Duodenal mucosa (tissue), 2 donors: ENCODE results near the gene POU2F3.

Experiments
- H3K27ac ChIP-seq: one replicate; pipeline ENCODE4 v1.7.0; 2013; ENCODE audit warnings: low read depth, low read length
- H3K27me3 ChIP-seq, 2 donors: one replicate each; pipeline ENCODE4 v1.7.0; 2013; ENCODE audit warnings: low read length in 2 of 2, control low read depth in 1 of 2; ENCODE audit not compliant: insufficient read depth in 2 of 2, control insufficient read depth in 1 of 2
- H3K36me3 ChIP-seq, 2 donors: one replicate each; pipeline ENCODE4 v1.7.0; 2013; ENCODE audit warnings: low read length in 2 of 2, control low read depth in 1 of 2; ENCODE audit not compliant: insufficient read depth in 2 of 2, control insufficient read depth in 1 of 2
- H3K4me1 ChIP-seq, 2 donors: one replicate each; pipeline ENCODE4 v1.7.0; 2013; ENCODE audit warnings: low read length in 2 of 2, control low read depth in 1 of 2; ENCODE audit not compliant: insufficient read depth in 2 of 2, control insufficient read depth in 1 of 2
- H3K4me3 ChIP-seq, 2 donors: one replicate each; pipeline ENCODE4 v1.7.0; 2013; ENCODE audit warnings: low read length in 2 of 2, low read depth in 1 of 2
- H3K9ac ChIP-seq, 2 donors: one replicate each; pipeline ENCODE4 v1.7.0; 2013; ENCODE audit warnings: low read length in 2 of 2, low read depth in 1 of 2
- H3K9me3 ChIP-seq, 2 donors: one replicate each; pipeline ENCODE4 v1.7.0; 2013; ENCODE audit warnings: low read length in 2 of 2, control low read depth in 1 of 2; ENCODE audit not compliant: control insufficient read depth in 1 of 2

The POU2F3 gene

GRCh38 chr11:120336641-120337354 is 96.9 kb downstream of the POU2F3 start:
- Histone ChIP-seq H3K9me3 (no peaks in the 10 kb centered on the region), H3K4me1 (peaks cover 31 to 32% of the 10 kb centered on the region in 2 donors), H3K36me3 (no peaks in the 10 kb centered on the region), H3K27me3 (peaks cover 0 to 4% of the 10 kb centered on the region in 2 donors), H3K27ac (peak overlapping the region; percentile 78), H3K4me3 (peak overlapping the region; percentile 91 to 99), H3K9ac (peak overlapping the region; percentile 90 to 91)

GRCh38 chr11:120337355-120338106 is 97.6 kb downstream of the POU2F3 start:
- H3K4me3 ChIP-seq, result peak overlapping the region; percentile 91 to 99
- no peaks in the 10 kb centered on the region for H3K36me3 ChIP-seq
- H3K9ac ChIP-seq, result peak overlapping the region; percentile 90 to 91
- peaks cover 31 to 32% of the 10 kb centered on the region in 2 donors for H3K4me1 ChIP-seq
- H3K27ac ChIP-seq, result peak overlapping the region; percentile 78
- peaks cover 0 to 4% of the 10 kb centered on the region in 2 donors for H3K27me3 ChIP-seq
- H3K9me3 ChIP-seq, result no peaks in the 10 kb centered on the region

GRCh38 chr11:120338107-120338933 is 98.4 kb downstream of the POU2F3 start:
- Histone ChIP-seq H3K9ac (peak overlapping the region; percentile 90 to 91), H3K4me1 (peaks cover 33 to 35% of the 10 kb centered on the region in 2 donors), H3K27me3 (peaks cover 0 to 4% of the 10 kb centered on the region in 2 donors), H3K36me3 (no peaks in the 10 kb centered on the region), H3K27ac (peak overlapping the region; percentile 26), H3K9me3 (no peaks in the 10 kb centered on the region), H3K4me3 (peak overlapping the region; percentile 91 to 99)

- no peaks in the 10 kb centered on the region for H3K9me3 ChIP-seq
- H3K9ac ChIP-seq, result peak overlapping the region; percentile 30 to 64
- peaks cover 41 to 44% of the 10 kb centered on the region in 2 donors for H3K4me1 ChIP-seq
- peak overlapping the region; percentile 26 to 29 for H3K4me3 ChIP-seq
- no peaks in the 10 kb centered on the region for H3K36me3 ChIP-seq
- peaks cover 0 to 4% of the 10 kb centered on the region in 2 donors for H3K27me3 ChIP-seq
- no peak overlapping the region for H3K27ac ChIP-seq
These were observed 99.5 kb downstream of the POU2F3 start for GRCh38 chr11:120339394-120339890.

- Histone ChIP-seq H3K27ac (no peak overlapping the region), H3K27me3 (peaks cover 0 to 4% of the 10 kb centered on the region in 2 donors), H3K36me3 (no peaks in the 10 kb centered on the region), H3K4me3 (no peak overlapping the region), H3K9me3 (no peaks in the 10 kb centered on the region), H3K4me1 (peaks cover 41 to 46% of the 10 kb centered on the region in 2 donors), H3K9ac (no peak overlapping the region)
These were observed 100.6 kb downstream of the POU2F3 start for GRCh38 chr11:120340529-120340928.

GRCh38 chr11:120342226-120342625 is 102.3 kb downstream of the POU2F3 start:
- Histone ChIP-seq H3K27ac (no peak overlapping the region), H3K4me3 (no peak overlapping the region), H3K9me3 (no peaks in the 10 kb centered on the region), H3K36me3 (no peaks in the 10 kb centered on the region), H3K4me1 (peaks cover 48 to 55% of the 10 kb centered on the region in 2 donors), H3K27me3 (peaks cover 0 to 4% of the 10 kb centered on the region in 2 donors), H3K9ac (no peak overlapping the region)

- H3K9ac ChIP-seq, result no peak overlapping the region
- H3K9me3 ChIP-seq, result no peaks in the 10 kb centered on the region
- peaks cover 46 to 57% of the 10 kb centered on the region in 2 donors for H3K4me1 ChIP-seq
- H3K36me3 ChIP-seq, result no peaks in the 10 kb centered on the region
- H3K27ac ChIP-seq, result no peak overlapping the region
- H3K27me3 ChIP-seq, result peaks cover 0 to under 1% of the 10 kb centered on the region in 2 donors
- no peak overlapping the region for H3K4me3 ChIP-seq
These were observed 102.7 kb downstream of the POU2F3 start for GRCh38 chr11:120342678-120343077.

- no peak overlapping the region for H3K27ac ChIP-seq
- peaks cover 41 to 53% of the 10 kb centered on the region in 2 donors for H3K4me1 ChIP-seq
These were observed 103.5 kb downstream of the POU2F3 start for GRCh38 chr11:120343429-120343828.

GRCh38 chr11:120344302-120345004 is 104.5 kb downstream of the POU2F3 start:
- Histone ChIP-seq H3K27ac (no peak overlapping the region), H3K4me1 (peaks cover 41 to 51% of the 10 kb centered on the region in 2 donors), H3K9ac (no peak overlapping the region), H3K27me3 (no peaks in the 10 kb centered on the region), H3K36me3 (no peaks in the 10 kb centered on the region), H3K4me3 (peak overlapping the region in 1 of 2 donors; percentile 19), H3K9me3 (no peaks in the 10 kb centered on the region)

More at GRCh38 chr11:120343429-120343828, 103.5 kb downstream of the POU2F3 start:
- Histone ChIP-seq H3K9me3 (no peaks in the 10 kb centered on the region), H3K27me3 (no peaks in the 10 kb centered on the region), H3K36me3 (no peaks in the 10 kb centered on the region), H3K4me3 (no peak overlapping the region), H3K9ac (no peak overlapping the region)
